ENCODE results near the gene HS6ST1.

Gene HS6ST1

GRCh38 chr2:128347171-128347558, 28.5 kb upstream of the HS6ST1 start:
- TF ChIP-seq CTCF (conservative IDR thresholded peaks at IDR 0.05) = no peak
- H3K27ac ChIP-seq = peak overlapping the region; percentile 79

GRCh38 chr2:128346291-128347170, 27.9 kb upstream of the HS6ST1 start:
- peak overlapping the region; percentile 79; the same call in 1 of the 2 replicates for H3K27ac ChIP-seq
- TF ChIP-seq CTCF (conservative IDR thresholded peaks at IDR 0.05) = no peak

- TF ChIP-seq CTCF (conservative IDR thresholded peaks at IDR 0.05) = no peak
- no peak overlapping the region for H3K27ac ChIP-seq
Measured at GRCh38 chr2:128345436-128346165, 26.9 kb upstream of the HS6ST1 start.

- TF ChIP-seq CTCF (conservative IDR thresholded peaks at IDR 0.05) = no peak
- H3K27ac ChIP-seq = no peak overlapping the region
Measured at GRCh38 chr2:128344101-128344500, 25.4 kb upstream of the HS6ST1 start.

- no peak for TF ChIP-seq CTCF (conservative IDR thresholded peaks at IDR 0.05)
- no peak overlapping the region for H3K27ac ChIP-seq
Measured at GRCh38 chr2:128343459-128343858, 24.8 kb upstream of the HS6ST1 start.

GRCh38 chr2:128342550-128342949, 23.9 kb upstream of the HS6ST1 start:
- H3K27ac ChIP-seq = no peak overlapping the region
- TF ChIP-seq CTCF (conservative IDR thresholded peaks at IDR 0.05) = no peak

- no peak for TF ChIP-seq CTCF (conservative IDR thresholded peaks at IDR 0.05)
- H3K27ac ChIP-seq = no peak overlapping the region
Measured at GRCh38 chr2:128341621-128342020, 23.0 kb upstream of the HS6ST1 start.

All from VCaP (cell line).